GM12878 (cell line): ENCODE results near the gene KCND3. TPM values are rescaled to one million over a fixed set of nuclear protein-coding genes. Genes with fewer than 3 reads are reported as not detected.

Source experiments
- ATAC-seq: fragments of 200-7000 bp; cut with Tn5 transposase; 3 replicates; pipeline ENCODE4 v1.9.1; 2020; ENCODE audit warnings: mild to moderate bottlenecking, moderate library complexity
- BruUV-seq: library from RNA; stranded (reverse); fragments of 400-500 nt; replicated peaks from 2 replicates; lab custom pipeline; 2021; lab: Mats Ljungman, UMichigan
- CTCF ChIA-PET: fragments of 300-600 bp; sonication (Branson Sonifier 250); formaldehyde crosslinking; extraction: SDS; loops from one replicate; lab custom pipeline; 2021; ENCODE audit warnings: inconsistent platforms; lab: Yijun Ruan, JAX
- POLR2A ChIA-PET: fragments of 350-600 bp; formaldehyde crosslinking; extraction: SDS; loops from one replicate; lab custom pipeline; 2021; ENCODE audit warnings: inconsistent platforms; lab: Charles Lee
- RAD21 ChIA-PET: fragments of 300-600 bp; sonication (Branson Sonifier 250); formaldehyde crosslinking; loops from one replicate; lab custom pipeline; 2023; ENCODE audit warnings: antibody characterized with exemption; ENCODE audit not compliant: unreplicated experiment; lab: Charles Lee
- SMC1A ChIA-PET: fragments of 300-600 bp; sonication (Branson Sonifier 250); formaldehyde crosslinking; loops from one replicate; lab custom pipeline; 2023; ENCODE audit not compliant: unreplicated experiment, uncharacterized antibody; lab: Charles Lee
- DNase-seq: peaks from one replicate; pipeline ENCODE4 v3.0.0-alpha.2; 2011; ENCODE audit warnings: low read depth, low spot score
- FAIRE-seq: peaks from 3 replicates; lab custom pipeline; 2011; peaks lifted over from hg19 to GRCh38; lab: Jason Lieb, UNC
- H2AFZ ChIP-seq: 2 replicates; pipeline ENCODE4 v1.6.0; 2011; ENCODE audit warnings: low read depth, low read length, control low read depth; ENCODE audit not compliant: control insufficient read depth
- H3K27ac ChIP-seq: 2 replicates; pipeline ENCODE4 v1.5.1; 2011; ENCODE audit warnings: control low read depth; ENCODE audit not compliant: control insufficient read depth, insufficient read depth
- H3K27me3 ChIP-seq, 2 experiments: replicated peaks in 1 of 2; 2 replicates each; pipeline versions ENCODE4 v1.6.0 to v1.6.1; 2011; ENCODE audit warnings: low read length in 1 of 2; ENCODE audit not compliant: control insufficient read depth in 2 of 2, insufficient read depth in 2 of 2
- H3K36me3 ChIP-seq, 2 experiments: 2 replicates each; pipeline ENCODE4 v1.5.1; 2011; ENCODE audit warnings: low read length in 1 of 2; ENCODE audit not compliant: control insufficient read depth in 2 of 2, insufficient read depth in 2 of 2
- H3K4me1 ChIP-seq: 2 replicates; pipeline ENCODE4 v1.6.1; 2011; ENCODE audit warnings: mild to moderate bottlenecking, low read length, moderate library complexity, mixed read lengths; ENCODE audit not compliant: control insufficient read depth, insufficient read depth
- H3K4me2 ChIP-seq: 2 replicates; pipeline ENCODE4 v1.6.0; 2011; ENCODE audit warnings: control low read depth; ENCODE audit not compliant: control insufficient read depth, insufficient read depth
- H3K4me3 ChIP-seq: fragments of 200-600 bp; sonication (generic); 2 replicates; pipeline ENCODE4 v1.5.1; 2016
- H3K79me2 ChIP-seq: 2 replicates; pipeline ENCODE4 v1.6.0; 2011; ENCODE audit warnings: low read length; ENCODE audit not compliant: control insufficient read depth, insufficient read depth
- H3K9ac ChIP-seq: 2 replicates; pipeline ENCODE4 v1.8.0; 2011; ENCODE audit warnings: low read length, control low read depth, mixed read lengths; ENCODE audit not compliant: control insufficient read depth, insufficient read depth
- H3K9me3 ChIP-seq: replicated peaks from 3 replicates; pipeline ENCODE4 v1.5.1; 2011; ENCODE audit warnings: mild to moderate bottlenecking, low read length; ENCODE audit not compliant: control insufficient read depth, insufficient read depth
- H4K20me1 ChIP-seq: 2 replicates; pipeline ENCODE4 v1.6.0; 2011; ENCODE audit not compliant: control insufficient read depth, insufficient read depth
- E2F4 ChIP-seq: IDR thresholded peaks from 2 replicates; pipeline ENCODE4 v1.6.1; 2012; ENCODE audit warnings: low read depth, low read length, improper control_type of control experiment
- GABPA ChIP-seq: IDR thresholded peaks from 2 replicates; pipeline ENCODE4 v1.6.1; 2014; ENCODE audit warnings: antibody characterized with exemption, low read depth, mild to moderate bottlenecking, inconsistent platforms
- GATAD2B ChIP-seq: fragments of 450-650 bp; conservative IDR thresholded peaks from 2 replicates; pipeline ENCODE4 v1.6.1; 2017; ENCODE audit warnings: low read depth, mild to moderate bottlenecking, moderate library complexity
- MTA2 ChIP-seq: fragments of 450-650 bp; IDR thresholded peaks from 2 replicates; pipeline ENCODE4 v1.6.1; 2016; ENCODE audit warnings: low read depth, mild to moderate bottlenecking, moderate library complexity
- MTA3 ChIP-seq: IDR thresholded peaks from 2 replicates; pipeline ENCODE4 v1.6.1; 2012; ENCODE audit warnings: low read length, inconsistent platforms, borderline replicate concordance
- NFYB ChIP-seq: IDR thresholded peaks from 2 replicates; pipeline ENCODE4 v1.6.1; 2011; ENCODE audit warnings: low read depth, mild to moderate bottlenecking, low read length, improper control_type of control experiment, moderate library complexity; ENCODE audit not compliant: insufficient read depth
- STAT3 ChIP-seq: IDR thresholded peaks from 2 replicates; pipeline ENCODE4 v1.6.1; 2011; ENCODE audit warnings: low read depth, low read length, improper control_type of control experiment
- WRNIP1 ChIP-seq: IDR thresholded peaks from 2 replicates; pipeline ENCODE4 v1.6.1; 2011; ENCODE audit warnings: low read depth, low read length, improper control_type of control experiment, borderline replicate concordance
- whole genome bisulfite sequencing: methylation state at CpG from one replicate; pipeline ENCODE4 v1.1.6; 2016; ENCODE audit warnings: low lambda C conversion rate; ENCODE audit not compliant: insufficient replicate concordance, insufficient coverage; ENCODE audit errors: missing lambda C conversion rate; 5-methylcytosine and 5-hydroxymethylcytosine counted together
- in situ Hi-C: fragments of 300-500 bp; cut with MboI; formaldehyde crosslinking; loops from 9 replicates; pipeline ENCODE4 v1.14.3; 2018; ENCODE audit warnings: mixed read lengths
- intact Hi-C: fragments of 100-400 bp; cut with micrococcal nuclease; formaldehyde crosslinking; loops from one replicate; pipeline ENCODE4 v1.14.2; 2022; ENCODE audit not compliant: unreplicated experiment
- polyA plus RNA-seq, 11 experiments: library from polyadenylated mRNA; depleted of rRNA in 4 of 11; unstranded in 6 of 11; stranded (reverse) in 5 of 11; fragments of >200 nt; fragmentation: Nextera tagmentation in 4 of 11; fragmentation: Illumina TruSeq in 1 of 11; extraction: Ambion mirVana in 4 of 11; extraction: Trizol in 1 of 11; gene quantifications; 1 replicate in 1 of 11; 2 replicates in 10 of 11; pipeline versions ENCODE4 v1.2.1 to v1.2.3, GENCODE V29; 2011 to 2016; ENCODE audit warnings: inconsistent platforms in 2 of 11, missing spikeins in 2 of 11, low read depth in 1 of 11
- total RNA-seq, 4 experiments: library from RNA; depleted of rRNA in 3 of 4; stranded (reverse); fragments of >200 nt in 3 of 4; fragmentation: Illumina TruSeq in 1 of 4; extraction: Trizol in 1 of 4; gene quantifications; 2 replicates each; pipeline versions ENCODE4 v1.2.1 to v1.2.3, GENCODE V29; 2013 to 2021
- TF ChIP-seq, protein P1 (sequence below): fragments of 150-350 bp; IDR thresholded peaks from 2 replicates; pipeline ENCODE4 v1.6.1; 2016; ENCODE audit warnings: low read depth, low read length

The KCND3 gene
- total and polyA plus RNA-seq, 10 of the 15 experiments (the other 5 are each of a cell fraction or from before 2014, with no cell fraction given) = 0.02 TPM; not detected in 9

- Histone ChIP-seq H3K9ac (no peak overlapping the region), H3K4me1 (no peaks in the 10 kb centered on the region), H4K20me1 (no peaks in the 10 kb centered on the region), H3K36me3 (no peaks in the 10 kb centered on the region), H3K27ac (no peak overlapping the region), H2AFZ (no peak overlapping the region), H3K4me3 (no peak overlapping the region), H3K79me2 (no peaks in the 10 kb centered on the region), H3K27me3 (no peaks in the 10 kb centered on the region; a peak in 2 of 4 replicates), H3K4me2 (no peak overlapping the region), H3K9me3 (no peaks in the 10 kb centered on the region)
- intact Hi-C loops = no loop called here
- ChIA-PET SMC1A (no interaction called here), RAD21 (no interaction called here), CTCF (no interaction called here), POLR2A (no interaction called here)
- no peak for TF ChIP-seq MTA2
- TF ChIP-seq GATAD2B = no peak
- TF ChIP-seq MTA3 = no peak
- TF ChIP-seq WRNIP1 = no peak
- no peak for TF ChIP-seq GABPA
- BruUV-seq = no TSS peak
- no peak for FAIRE-seq
- DNase-seq = no peak
- in situ Hi-C loops = no loop called here
- 6% methylated on average over 3 of the region's 3 CpGs for WGBS
- no peak for ATAC-seq
Measured at GRCh38 chr1:112033439-112034120, 44.1 kb upstream of the KCND3 start.

DNA sequence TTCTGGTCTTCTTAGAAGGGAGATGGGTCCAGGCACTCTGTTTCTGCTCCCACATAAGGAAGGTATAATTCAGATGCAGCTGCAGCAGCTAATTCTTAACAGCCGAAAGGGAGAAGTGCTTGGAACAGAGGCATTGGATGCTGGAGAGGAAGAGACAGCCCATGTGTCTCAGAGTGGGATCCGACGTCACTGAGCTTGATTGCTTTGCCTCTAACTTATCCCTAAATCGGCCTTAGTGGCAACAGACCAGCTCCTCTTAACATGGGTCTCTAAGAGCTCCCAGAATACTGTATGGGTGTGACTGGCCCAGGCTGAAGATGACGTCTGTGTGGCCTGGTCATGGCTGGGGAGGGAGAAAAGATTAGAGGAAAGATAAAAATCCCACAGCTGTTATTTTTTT, 40.7 kb upstream of the KCND3 start:
- intact Hi-C loops = no loop called here
- no peak overlapping the region for H3K9ac ChIP-seq
- TF ChIP-seq STAT3 = no peak
- TF ChIP-seq, protein P1, sequence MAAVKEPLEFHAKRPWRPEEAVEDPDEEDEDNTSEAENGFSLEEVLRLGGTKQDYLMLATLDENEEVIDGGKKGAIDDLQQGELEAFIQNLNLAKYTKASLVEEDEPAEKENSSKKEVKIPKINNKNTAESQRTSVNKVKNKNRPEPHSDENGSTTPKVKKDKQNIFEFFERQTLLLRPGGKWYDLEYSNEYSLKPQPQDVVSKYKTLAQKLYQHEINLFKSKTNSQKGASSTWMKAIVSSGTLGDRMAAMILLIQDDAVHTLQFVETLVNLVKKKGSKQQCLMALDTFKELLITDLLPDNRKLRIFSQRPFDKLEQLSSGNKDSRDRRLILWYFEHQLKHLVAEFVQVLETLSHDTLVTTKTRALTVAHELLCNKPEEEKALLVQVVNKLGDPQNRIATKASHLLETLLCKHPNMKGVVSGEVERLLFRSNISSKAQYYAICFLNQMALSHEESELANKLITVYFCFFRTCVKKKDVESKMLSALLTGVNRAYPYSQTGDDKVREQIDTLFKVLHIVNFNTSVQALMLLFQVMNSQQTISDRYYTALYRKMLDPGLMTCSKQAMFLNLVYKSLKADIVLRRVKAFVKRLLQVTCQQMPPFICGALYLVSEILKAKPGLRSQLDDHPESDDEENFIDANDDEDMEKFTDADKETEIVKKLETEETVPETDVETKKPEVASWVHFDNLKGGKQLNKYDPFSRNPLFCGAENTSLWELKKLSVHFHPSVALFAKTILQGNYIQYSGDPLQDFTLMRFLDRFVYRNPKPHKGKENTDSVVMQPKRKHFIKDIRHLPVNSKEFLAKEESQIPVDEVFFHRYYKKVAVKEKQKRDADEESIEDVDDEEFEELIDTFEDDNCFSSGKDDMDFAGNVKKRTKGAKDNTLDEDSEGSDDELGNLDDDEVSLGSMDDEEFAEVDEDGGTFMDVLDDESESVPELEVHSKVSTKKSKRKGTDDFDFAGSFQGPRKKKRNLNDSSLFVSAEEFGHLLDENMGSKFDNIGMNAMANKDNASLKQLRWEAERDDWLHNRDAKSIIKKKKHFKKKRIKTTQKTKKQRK = no peak
- TF ChIP-seq E2F4 = no peak
- TF ChIP-seq NFYB = no peak
- no peak overlapping the region for H3K4me3 ChIP-seq
- H4K20me1 ChIP-seq = no peaks in the 10 kb centered on the region
- H3K4me2 ChIP-seq = no peak overlapping the region
- H3K36me3 ChIP-seq = no peaks in the 10 kb centered on the region
- H3K27me3 ChIP-seq = no peaks in the 10 kb centered on the region; a peak in 1 of 4 replicates
- H2AFZ ChIP-seq = no peak overlapping the region
- in situ Hi-C loops = no loop called here
- BruUV-seq = no TSS peak
- no peak for FAIRE-seq
- 11% methylated on average over 5 of the region's 5 CpGs for WGBS
- H3K9me3 ChIP-seq = no peaks in the 10 kb centered on the region
- SMC1A ChIA-PET = no interaction called here
- RAD21 ChIA-PET = no interaction called here
- H3K79me2 ChIP-seq = no peaks in the 10 kb centered on the region
- POLR2A ChIA-PET = no interaction called here
- CTCF ChIA-PET = no interaction called here
- no peak for DNase-seq
- no peaks in the 10 kb centered on the region for H3K4me1 ChIP-seq
- no peak overlapping the region for H3K27ac ChIP-seq
- no peak for ATAC-seq
